ENCODE data around the gene ZNF14. TPM values are rescaled to one million over a fixed set of nuclear protein-coding genes. Genes with fewer than 3 reads are reported as not detected.

The ZNF14 gene
- total and polyA plus RNA-seq, 9 of the 15 experiments (the other 6 are each of a cell fraction or from before 2014, with no cell fraction given): 1.9 to 7.0 (median 4.0) TPM

- no TSS peak for BruUV-seq (replicated peaks)
- Histone ChIP-seq H3K4me1 (replicated peaks in 1 of 2; ENCODE audit: control insufficient read depth in 2 of 2, insufficient read depth in 2 of 2, low read length in 2 of 2) (peaks cover 0 to 4% of the 10 kb centered on the region in 2 experiments; a peak in 1 of 5 replicates), H3K4me2 (ENCODE audit: insufficient read depth, low read length) (no peak overlapping the region), H3K9me3 (replicated peaks; ENCODE audit: control insufficient read depth, insufficient read depth, low read depth, low read length) (no peaks in the 10 kb centered on the region), H3K9me1 (ENCODE audit: control insufficient read depth, insufficient read depth, low read length) (peaks cover 3% of the 10 kb centered on the region), H2AFZ (ENCODE audit: low read depth, low read length) (no peak overlapping the region), H3K36me3 (ENCODE audit: control insufficient read depth, insufficient read depth, low read length) (no peaks in the 10 kb centered on the region), H3K79me2 (ENCODE audit: control insufficient read depth, insufficient read depth, low read length) (no peaks in the 10 kb centered on the region), H3K4me3 (no peak overlapping the region), H3K9ac (ENCODE audit: insufficient read depth in 1 of 2, low read depth in 2 of 2, low read length in 2 of 2) (no peak overlapping the region), H3K27me3 (ENCODE audit: control insufficient read depth in 2 of 2, insufficient read depth in 2 of 2, low read length in 2 of 2) (peaks cover 19 to 75% of the 10 kb centered on the region in 2 experiments; a peak in 4 of 5 replicates), H3K27ac (ENCODE audit: extremely low read depth, low read depth, low read length) (no peak overlapping the region), H4K20me1 (replicated peaks; ENCODE audit: control insufficient read depth, insufficient read depth, low read length) (no peaks in the 10 kb centered on the region)
- CTCF ChIA-PET (ENCODE audit: low intra/inter-chr PET ratio): no interaction called here
- WGBS (ENCODE audit: insufficient coverage, low coverage, missing lambda C conversion rate): 2% methylated on average over 6 of the region's 6 CpGs
- POLR2A ChIA-PET: interaction anchor here (0.6 to 1.8 kb wide), 2 partner anchors 9 to 10 kb away, joined by 3 to 6 read pairs; partner anchors contain the start of gene ZNF14
- in situ Hi-C loops (cut with MboI) (no loop called here), intact Hi-C loops (cut with micrococcal nuclease) (loop anchor here (10.0 kb wide), 1 partner anchor 178 kb away; no protein-coding TSS in a partner anchor)
- TF ChIP-seq NFE2L1 (tag; IDR thresholded peaks at IDR 0.05; ENCODE audit: borderline replicate concordance, low read depth): no peak
- no peak for TF ChIP-seq TCF7L2 (IDR thresholded peaks at IDR 0.05; ENCODE audit: low read depth, low read length)
- FAIRE-seq (no peak), DNase-seq (ENCODE audit: extremely low read depth in 1 of 4, low spot score in 3 of 4) (no peak), ATAC-seq (no peak)
These were observed 10.3 kb upstream of the ZNF14 start for GRCh38 chr19:19743176-19743575.

- intact Hi-C loops (cut with micrococcal nuclease): loop anchor here (10.0 kb wide), 1 partner anchor 178 kb away; no protein-coding TSS in a partner anchor
- no peak for FAIRE-seq
- no TSS peak for BruUV-seq (replicated peaks)
- TF ChIP-seq HMBOX1 (IDR thresholded peaks at IDR 0.05) (no peak), MEIS2 (IDR thresholded peaks at IDR 0.05; ENCODE audit: partially characterized antibody) (no peak), RNF2 (IDR thresholded peaks at IDR 0.05) (no peak), PRDM10 (IDR thresholded peaks at IDR 0.05; ENCODE audit: partially characterized antibody) (no peak), MIER1 (IDR thresholded peaks at IDR 0.05; ENCODE audit: low read depth) (no peak), ARID3A (IDR thresholded peaks at IDR 0.05; ENCODE audit: borderline replicate concordance, low read depth, low read length) (no peak), STAT5A (IDR thresholded peaks at IDR 0.05; ENCODE audit: borderline replicate concordance, low read length) (no peak)
These were observed 9.9 kb upstream of the ZNF14 start for GRCh38 chr19:19742773-19743172.

More at GRCh38 chr19:19742773-19743172, 9.9 kb upstream of the ZNF14 start:
- Histone ChIP-seq H3K9me1 (ENCODE audit: control insufficient read depth, insufficient read depth, low read length) (peaks cover 3% of the 10 kb centered on the region), H3K4me2 (ENCODE audit: insufficient read depth, low read length) (no peak overlapping the region), H3K27me3 (ENCODE audit: control insufficient read depth in 2 of 2, insufficient read depth in 2 of 2, low read length in 2 of 2) (peaks cover 19 to 72% of the 10 kb centered on the region in 2 experiments; a peak in 4 of 5 replicates), H3K27ac (ENCODE audit: extremely low read depth, low read depth, low read length) (no peak overlapping the region), H3K79me2 (ENCODE audit: control insufficient read depth, insufficient read depth, low read length) (no peaks in the 10 kb centered on the region), H3K9ac (ENCODE audit: insufficient read depth in 1 of 2, low read depth in 2 of 2, low read length in 2 of 2) (no peak overlapping the region), H3K4me3 (no peak overlapping the region), H3K4me1 (replicated peaks in 1 of 2; ENCODE audit: control insufficient read depth in 2 of 2, insufficient read depth in 2 of 2, low read length in 2 of 2) (peaks cover 0 to 8% of the 10 kb centered on the region in 2 experiments; a peak in 2 of 5 replicates), H2AFZ (ENCODE audit: low read depth, low read length) (no peak overlapping the region), H3K36me3 (ENCODE audit: control insufficient read depth, insufficient read depth, low read length) (no peaks in the 10 kb centered on the region), H3K9me3 (replicated peaks; ENCODE audit: control insufficient read depth, insufficient read depth, low read depth, low read length) (no peaks in the 10 kb centered on the region), H4K20me1 (replicated peaks; ENCODE audit: control insufficient read depth, insufficient read depth, low read length) (no peaks in the 10 kb centered on the region)
- DNase-seq (ENCODE audit: extremely low read depth in 1 of 4, low spot score in 3 of 4) (peak in 1 of 4 experiments; percentile 2), ATAC-seq (no peak)
- in situ Hi-C loops (cut with MboI): no loop called here
- POLR2A ChIA-PET: interaction anchor here (0.6 to 1.8 kb wide), 2 partner anchors 9 to 10 kb away, joined by 3 to 6 read pairs; partner anchors contain the start of gene ZNF14
- CTCF ChIA-PET (ENCODE audit: low intra/inter-chr PET ratio): no interaction called here
- 2% methylated on average over 9 of the region's 9 CpGs for WGBS (ENCODE audit: insufficient coverage, low coverage, missing lambda C conversion rate)

All from K562 (cell line).